Inflammatory macrophage (primary cell): Measurements from ENCODE around the gene GPR155.

Experiments
- DNase-seq, 2 donors: peaks; one replicate each; pipeline ENCODE4 v3.0.0-alpha.2; 2020 to 2022
- total RNA-seq, 18 experiments: gene quantifications; one replicate each; lab custom pipeline; 2026; ENCODE audit warnings: mixed read lengths in 6 of 18, inconsistent platforms in 2 of 18; lab: John Stamatoyannopoulos, UW

GPR155 gene, protein sequence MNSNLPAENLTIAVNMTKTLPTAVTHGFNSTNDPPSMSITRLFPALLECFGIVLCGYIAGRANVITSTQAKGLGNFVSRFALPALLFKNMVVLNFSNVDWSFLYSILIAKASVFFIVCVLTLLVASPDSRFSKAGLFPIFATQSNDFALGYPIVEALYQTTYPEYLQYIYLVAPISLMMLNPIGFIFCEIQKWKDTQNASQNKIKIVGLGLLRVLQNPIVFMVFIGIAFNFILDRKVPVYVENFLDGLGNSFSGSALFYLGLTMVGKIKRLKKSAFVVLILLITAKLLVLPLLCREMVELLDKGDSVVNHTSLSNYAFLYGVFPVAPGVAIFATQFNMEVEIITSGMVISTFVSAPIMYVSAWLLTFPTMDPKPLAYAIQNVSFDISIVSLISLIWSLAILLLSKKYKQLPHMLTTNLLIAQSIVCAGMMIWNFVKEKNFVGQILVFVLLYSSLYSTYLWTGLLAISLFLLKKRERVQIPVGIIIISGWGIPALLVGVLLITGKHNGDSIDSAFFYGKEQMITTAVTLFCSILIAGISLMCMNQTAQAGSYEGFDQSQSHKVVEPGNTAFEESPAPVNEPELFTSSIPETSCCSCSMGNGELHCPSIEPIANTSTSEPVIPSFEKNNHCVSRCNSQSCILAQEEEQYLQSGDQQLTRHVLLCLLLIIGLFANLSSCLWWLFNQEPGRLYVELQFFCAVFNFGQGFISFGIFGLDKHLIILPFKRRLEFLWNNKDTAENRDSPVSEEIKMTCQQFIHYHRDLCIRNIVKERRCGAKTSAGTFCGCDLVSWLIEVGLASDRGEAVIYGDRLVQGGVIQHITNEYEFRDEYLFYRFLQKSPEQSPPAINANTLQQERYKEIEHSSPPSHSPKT
- 0.46 to 9.4 (median 3.6) reads per million in 18 experiments for total RNA-seq

- DNase-seq = peak in 1 of 2 donors; percentile 24
Observed at GRCh38 chr2:174486563-174487107, at the start of gene GPR155. Gene GPR155 (minus strand): TSS chr2:174487029. CDS start chr2:174481956, 5,073 bp downstream.

GRCh38 chr2:174535757-174536703 is 49.2 kb upstream of the GPR155 start:
- no peak for DNase-seq

DNA sequence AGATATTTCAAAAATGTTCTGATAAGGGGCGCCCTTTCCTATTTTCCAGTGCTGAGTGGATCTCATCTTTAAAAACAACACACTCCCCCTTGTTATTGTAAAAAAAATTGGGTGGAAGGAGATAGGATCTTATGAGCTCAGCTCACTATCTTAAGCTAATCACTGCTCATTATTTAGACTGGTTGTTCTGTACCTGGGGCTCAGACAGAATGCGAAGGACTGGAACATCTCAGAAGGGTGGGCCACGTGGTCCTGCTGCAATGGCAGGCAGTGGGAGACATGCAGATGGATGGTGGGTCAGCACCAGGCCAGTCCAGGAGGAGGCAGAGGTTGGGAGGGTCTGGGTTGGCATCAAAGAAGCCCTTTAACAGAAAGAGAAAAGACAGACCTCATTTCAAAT is 48.3 kb upstream of the GPR155 start:
- no peak for DNase-seq

- DNase-seq = no peak
Observed at GRCh38 chr2:174529916-174530315, 43.1 kb upstream of the GPR155 start.

GRCh38 chr2:174527959-174528358 is 41.1 kb upstream of the GPR155 start:
- no peak for DNase-seq

- no peak for DNase-seq
Observed at GRCh38 chr2:174527101-174527721, 40.4 kb upstream of the GPR155 start.

GRCh38 chr2:174524527-174524926 is 37.7 kb upstream of the GPR155 start:
- DNase-seq = peak; percentile 86 to 95

DNA sequence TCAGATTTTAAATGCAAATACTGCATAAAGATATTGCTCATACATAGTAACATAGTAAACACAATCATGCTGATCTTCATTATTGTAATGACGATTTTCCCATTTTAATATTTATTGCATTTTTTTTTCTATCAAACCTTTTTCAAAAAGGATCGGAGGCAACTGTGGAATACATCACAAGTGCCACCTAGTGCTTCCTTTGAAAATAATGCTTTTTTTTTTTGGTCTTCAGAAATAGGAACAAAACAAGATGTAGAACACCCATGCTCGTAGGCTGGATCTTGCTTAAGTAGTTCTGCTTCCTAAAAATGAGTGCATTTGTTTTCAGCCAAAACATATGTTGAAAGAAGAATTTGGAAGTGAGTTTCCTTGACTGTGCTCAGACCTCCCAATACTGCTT is 35.7 kb upstream of the GPR155 start:
- peak; percentile 84 to 91 for DNase-seq

DNA sequence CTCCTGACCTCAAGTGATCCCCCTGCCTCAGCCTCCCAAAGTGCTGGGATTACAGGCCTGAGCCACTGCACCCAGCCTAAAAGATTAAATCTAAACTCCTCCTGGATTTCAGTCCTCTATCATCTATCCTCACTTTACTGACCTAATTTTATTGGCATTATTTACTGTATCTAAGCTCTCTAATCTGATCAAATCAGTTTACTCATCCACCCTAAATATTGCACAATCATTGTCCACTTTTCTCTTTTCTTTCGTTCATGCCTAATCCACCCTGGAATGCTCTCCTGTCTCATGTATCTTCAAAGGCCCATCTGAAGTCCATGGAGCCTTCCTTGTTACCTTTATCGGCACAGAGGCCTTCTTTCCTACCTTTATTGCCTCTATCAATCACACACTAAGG is 31.6 kb upstream of the GPR155 start:
- no peak for DNase-seq

DNA sequence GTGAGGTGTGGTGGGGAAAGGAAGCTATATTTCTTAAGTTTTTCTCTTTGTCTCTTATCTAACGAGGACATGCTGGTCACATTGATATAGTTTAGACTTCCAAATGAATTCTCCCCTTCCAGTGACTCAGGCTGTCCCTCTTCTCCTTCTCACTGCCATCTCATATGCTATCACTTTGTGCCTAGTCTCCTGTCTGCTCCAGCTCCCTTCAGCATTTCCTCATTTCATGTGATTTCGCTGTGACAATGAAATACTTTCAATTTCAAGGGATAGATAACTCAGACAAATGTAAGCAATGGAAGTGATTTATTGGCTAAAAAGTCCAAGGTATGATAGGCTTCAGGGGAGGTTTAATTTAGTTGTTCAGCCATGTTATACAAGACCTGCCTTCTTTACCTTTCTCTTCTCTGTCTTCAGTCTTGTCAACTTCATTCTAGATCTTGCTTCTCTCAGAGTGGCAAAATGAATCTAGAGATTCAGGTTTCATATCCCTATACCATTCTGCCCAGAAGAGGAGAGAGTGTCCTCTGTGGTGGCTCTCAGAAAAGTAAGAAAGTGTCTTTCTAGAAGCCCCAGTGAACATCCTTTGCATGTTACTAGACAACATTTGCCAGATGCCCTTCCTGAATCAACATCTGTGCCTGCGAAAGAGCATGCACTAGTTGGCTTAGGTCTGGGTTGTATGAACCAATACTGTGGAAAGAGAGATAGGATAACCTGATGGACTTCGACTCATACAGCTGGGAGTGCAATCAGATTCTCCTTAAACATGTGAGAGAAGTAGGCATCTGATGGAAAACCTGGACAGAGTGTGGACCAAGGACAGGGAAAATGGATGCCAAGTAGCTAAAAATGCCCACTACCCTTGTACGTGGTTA is 29.9 kb upstream of the GPR155 start:
- DNase-seq = peak; percentile 14 to 27

DNA sequence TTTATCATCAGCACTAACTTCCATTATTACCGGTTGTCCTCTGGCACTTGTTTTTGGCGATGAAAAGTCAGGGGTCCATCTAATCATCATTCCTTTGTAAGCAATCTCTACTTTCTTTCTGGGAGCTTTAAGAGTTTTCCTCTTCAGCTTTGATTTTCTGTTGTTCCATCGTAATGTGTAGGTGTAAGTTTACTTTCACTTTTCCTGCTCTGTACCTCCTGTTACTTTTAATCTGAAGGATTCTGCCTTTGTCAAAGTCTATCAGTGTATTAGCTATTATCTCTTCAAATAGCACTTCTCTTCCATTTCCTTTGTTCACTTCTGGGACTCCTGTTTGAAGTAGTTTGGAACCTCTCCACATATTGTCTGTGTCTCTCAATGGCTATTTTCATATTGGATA is 25.5 kb upstream of the GPR155 start:
- DNase-seq = no peak

DNA sequence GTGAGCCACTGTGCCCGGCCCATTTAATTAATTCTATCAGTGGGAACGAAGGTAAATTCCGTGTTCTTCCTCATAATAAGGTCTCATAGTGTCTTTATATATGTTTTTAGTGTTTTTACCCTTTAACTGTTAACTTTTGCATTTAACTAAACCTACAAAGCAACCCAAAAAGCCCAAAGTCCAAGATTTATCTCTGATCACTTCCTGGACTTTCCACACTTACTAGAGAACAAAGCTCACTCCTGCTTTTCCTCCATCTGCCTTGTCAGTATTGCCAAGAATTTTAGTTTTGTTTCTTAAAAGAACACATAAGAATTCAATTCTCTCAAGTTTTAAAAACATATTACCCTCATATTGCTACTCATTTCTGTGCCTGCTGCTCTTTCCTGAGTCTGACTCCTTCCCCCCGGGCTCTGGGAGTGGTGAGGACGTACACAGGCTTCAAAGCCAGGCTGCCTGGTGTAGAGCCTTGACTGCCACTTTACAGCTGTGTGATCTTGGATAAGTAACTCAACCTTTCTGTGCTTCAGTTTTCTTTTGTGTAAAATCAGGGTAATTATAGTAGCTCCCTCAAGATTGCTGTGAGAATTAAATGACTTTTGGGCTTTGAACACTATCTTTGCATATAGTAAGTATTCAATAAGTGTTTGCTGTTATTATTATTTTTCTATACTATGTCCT is 24.9 kb upstream of the GPR155 start:
- no peak for DNase-seq

GRCh38 chr2:174510583-174511189 is 23.9 kb upstream of the GPR155 start:
- no peak for DNase-seq

DNA sequence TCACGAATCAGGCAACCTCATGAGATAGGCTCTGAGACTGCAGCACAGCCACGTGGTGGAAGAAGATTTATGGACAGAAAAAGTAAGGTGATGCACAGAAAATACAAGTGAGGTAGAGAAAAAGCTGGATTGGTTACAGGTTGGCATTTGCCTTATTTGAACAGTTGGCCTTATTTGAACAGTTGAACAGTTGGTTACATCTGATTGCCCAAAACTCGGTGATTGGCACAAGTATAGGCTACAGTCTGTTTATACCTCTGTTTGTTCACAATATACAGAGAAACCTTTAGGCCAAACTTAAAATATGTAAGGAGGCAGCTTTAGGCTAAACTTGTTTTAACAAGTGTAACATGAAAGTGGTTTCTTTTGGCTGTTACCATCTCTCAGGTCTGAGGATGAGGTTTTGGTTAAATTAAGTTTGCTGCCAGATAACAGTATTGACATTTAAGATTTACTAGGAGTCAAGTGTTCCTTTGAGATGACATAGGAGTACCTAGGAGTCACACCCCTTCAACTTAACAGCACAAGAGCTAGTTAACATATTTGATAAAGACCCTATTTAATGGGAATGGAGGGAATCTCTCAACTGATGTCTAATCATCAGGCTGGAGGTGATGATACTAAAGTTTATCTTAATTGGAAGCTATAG is 16.5 kb upstream of the GPR155 start:
- no peak for DNase-seq

DNA sequence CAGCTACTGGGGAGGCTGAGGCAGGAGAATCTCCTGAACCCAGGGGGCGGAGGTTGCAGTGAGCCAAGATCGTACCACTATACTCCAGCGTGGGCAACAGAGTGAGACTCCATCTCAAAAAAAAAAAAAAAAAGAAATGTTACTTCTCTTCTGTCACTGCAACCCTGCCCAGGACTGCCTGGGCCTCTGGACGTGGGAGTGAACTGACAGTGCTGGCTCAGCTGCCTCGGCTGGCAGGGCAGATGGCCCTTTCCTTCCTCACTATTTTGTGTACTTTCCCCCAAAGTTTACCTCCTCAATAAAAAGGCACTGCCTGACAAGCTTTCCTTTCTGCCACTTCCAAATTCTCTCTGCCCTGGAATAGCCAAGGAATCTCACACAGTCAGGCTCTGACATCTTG is 12.5 kb upstream of the GPR155 start:
- peak; percentile 20 to 40 for DNase-seq

- DNase-seq = no peak
Observed at GRCh38 chr2:174495365-174496012, 8.7 kb upstream of the GPR155 start.

- DNase-seq = no peak
Observed at GRCh38 chr2:174493549-174494331, 6.9 kb upstream of the GPR155 start.
